Heart left ventricle (tissue), 16 donors: ENCODE data around the gene GTF2H4. TPM values are rescaled to one million over a fixed set of nuclear protein-coding genes. Genes with fewer than 3 reads are reported as not detected.
"Not testable (repeated sequence)": the region's sequence is repeated elsewhere in the genome, so short reads cannot be mapped to it uniquely, and the experiment has no call there.

Experiments
- ATAC-seq, 4 donors: fragments of 200-7000 bp; cut with Tn5 transposase; one replicate each; pipeline ENCODE4 v1.9.1; 2020 to 2022; ENCODE audit warnings: moderate library complexity in 4 of 4, mild to moderate bottlenecking in 3 of 4, moderate number of reproducible peaks in 1 of 4
- DNase-seq, 5 donors: peaks; one replicate each; pipeline ENCODE4 v3.0.0-alpha.2; 2020
- H3K27ac ChIP-seq, 12 donors: fragments of 200-600 bp; sonication (generic) in 4 of 12; one replicate each; pipeline versions ENCODE4 v1.5.0 to v1.8.0; 2016 to 2022; ENCODE audit warnings: mild to moderate bottlenecking in 2 of 12
- H3K27me3 ChIP-seq, 9 donors: fragments of 200-600 bp; sonication (generic) in 2 of 9; one replicate each; pipeline versions ENCODE4 v1.5.1 to v1.8.0; 2016 to 2022; ENCODE audit warnings: mild to moderate bottlenecking in 3 of 9
- H3K36me3 ChIP-seq, 9 donors: fragments of 200-600 bp; sonication (generic) in 2 of 9; one replicate each; pipeline versions ENCODE4 v1.5.0 to v1.8.0; 2018 to 2022; ENCODE audit warnings: mild to moderate bottlenecking in 2 of 9
- H3K4me1 ChIP-seq, 12 donors: fragments of 200-600 bp; sonication (generic) in 4 of 12; one replicate each; pipeline versions ENCODE4 v1.5.0 to v1.8.0; 2016 to 2022; ENCODE audit warnings: mild to moderate bottlenecking in 3 of 12
- H3K4me3 ChIP-seq, 12 donors: fragments of 200-600 bp; sonication (generic) in 4 of 12; one replicate each; pipeline versions ENCODE4 v1.5.0 to v1.8.0; 2017 to 2022; ENCODE audit warnings: mild to moderate bottlenecking in 9 of 12, moderate library complexity in 4 of 12
- H3K9me3 ChIP-seq, 12 donors: fragments of 200-600 bp; sonication (generic) in 4 of 12; one replicate each; pipeline versions ENCODE4 v1.5.0 to v1.8.0; 2016 to 2022; ENCODE audit warnings: mild to moderate bottlenecking in 1 of 12
- CTCF ChIP-seq, 12 donors: fragments of 200-600 bp; sonication (generic) in 4 of 12; IDR thresholded peaks; one replicate each; pipeline versions ENCODE4 v1.5.0 to v1.8.0; 2018 to 2022; ENCODE audit warnings: antibody characterized with exemption in 12 of 12, mild to moderate bottlenecking in 5 of 12
- POLR2A ChIP-seq, 2 donors: fragments of 450-650 bp; IDR thresholded peaks; one replicate each; pipeline ENCODE4 v1.6.1; 2017; ENCODE audit warnings: antibody characterized with exemption in 2 of 2, mild to moderate bottlenecking in 2 of 2, moderate library complexity in 2 of 2
- WGBS, 4 donors: extraction: QIAGEN DNeasy Blood & Tissue Kit in 2 of 4; methylation state at CpG; one replicate each; pipeline versions ENCODE4 v1.1.5 to v1.1.7; 2013 to 2018; 5-methylcytosine and 5-hydroxymethylcytosine counted together
- intact Hi-C, 10 donors: fragments of 100-400 bp; cut with DNase I; formaldehyde crosslinking; loops; one replicate each; pipeline versions ENCODE4 v1.11.1 to v1.14.2; 2022
- polyA plus RNA-seq, 2 donors: library from polyadenylated mRNA; stranded (reverse); fragments of 200-250 nt; gene quantifications; one replicate each; pipeline ENCODE4 v1.2.3, GENCODE V29; 2013
- total RNA-seq, 9 donors: library from RNA; depleted of rRNA in 2 of 9; stranded (reverse); fragments of >200 nt in 2 of 9; fragmentation: NEBNext Ultra II Directional in 3 of 9; extraction: Animal tissue kit (Norgen Biotek cat#: 25700) in 3 of 9; gene quantifications; one replicate each; pipeline versions ENCODE4 v1.1.0 to v1.2.4, GENCODE V29; 2016 to 2023
- donor health status: ischemic (EF 13 %, LVEDD 7.1; RV severe dilation, severe dysfunction).
- donor health status: healthy with polysubstance abuse.
- donor health status: DM: no; HTN: yes; CAD: no.
- donor health status: DM: no; HTN: no; CAD: no.
- donor health status: ischemic (EF 25% LVEDD 6.9; RV normal size, moderate dysfunction).
- donor health status: ischemic (EF 25% LVEDD 5.7; RV mildly dilated, moderate dysfunction).
- donor health status: healthy.
- donor health status: DM: yes; HTN: yes; CAD: no.
- donor health status: ischemic (EF 35%, LVEDD 5.7; RV mildly dilated, moderate dysfunction).
- donor health status: nonischemic (EF 11% LVEDD 7.7; RV severe dilation, severe dysfunction).
- donor health status: DM: yes; HTN: yes; CAD: no.
- donor health status: PGD.
- donor health status: ischemic (EF 29% LVEDD 5.4; RV normal size, mild dysfunction).
- donor health status: nonischemic (EF 23%, LVEDD 6.1; RV moderate dilation, normal function).

Gene GTF2H4
- total and polyA plus RNA-seq, 11 donors = 4.2 to 22.4 (median 14.7) TPM

DNA sequence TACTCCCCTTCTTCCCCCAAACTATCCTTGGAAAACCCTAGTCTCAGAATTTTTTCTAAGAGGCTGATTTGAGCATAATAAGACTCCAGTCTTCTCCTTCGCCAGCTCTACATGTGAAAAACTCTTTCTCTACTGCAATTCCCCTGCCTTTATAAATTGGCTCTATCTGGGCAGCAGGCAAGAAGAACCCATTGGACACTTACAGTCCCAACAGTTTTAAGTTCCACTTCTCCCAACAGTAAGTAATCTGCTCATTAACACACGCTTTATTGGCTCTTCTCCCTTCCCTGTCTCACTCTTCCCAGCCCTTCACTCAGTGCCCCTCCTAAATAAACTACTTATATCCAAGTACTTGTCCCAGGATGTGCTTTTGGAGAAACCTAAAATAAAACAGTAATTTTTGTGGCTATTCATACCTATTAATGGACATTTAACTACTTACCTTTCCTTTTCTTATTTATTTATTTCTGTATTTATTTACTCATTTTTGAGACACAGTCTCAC lies 34.8 kb upstream of the GTF2H4 start:
- Histone ChIP-seq H3K36me3 (no peaks in the 10 kb centered on the region), H3K9me3 (peaks cover 0 to 37% (median 14%) of the 10 kb centered on the region in 12 donors), H3K4me1 (peaks cover 0 to 21% (median 9%) of the 10 kb centered on the region in 12 donors), H3K27me3 (no peaks in the 10 kb centered on the region), H3K27ac (no peak overlapping the region), H3K4me3 (no peak overlapping the region)
- no peak for TF ChIP-seq POLR2A (IDR thresholded peaks at IDR 0.05)
- no peak for TF ChIP-seq CTCF (IDR thresholded peaks at IDR 0.05)
- no peak for DNase-seq
- 92 to 98% (median 95%) methylated on average over 2 of the region's 2 CpGs for WGBS, 4 donors
- no peak for ATAC-seq
- intact Hi-C loops = loop anchor here in 2 of 10 donors (10.0 kb wide), 1 partner anchor 198 kb away; the partner anchor contains the start of gene DHX16 (in 2 of the 2)

- H3K27ac ChIP-seq, ATAC-seq, DNase-seq, H3K36me3 ChIP-seq, H3K4me3 ChIP-seq, H3K27me3 ChIP-seq: not testable (repeated sequence)
- 96 to 100% (median 98%) methylated on average over 3 of the region's 3 CpGs for WGBS, 4 donors
- intact Hi-C loops = loop anchor here in 2 of 10 donors (10.0 kb wide), 1 partner anchor 199 kb away; the partner anchor contains the start of gene DHX16 (in 2 of the 2)
- peaks cover 0 to 32% (median 11%) of the 10 kb centered on the region in 12 donors for H3K9me3 ChIP-seq
- peaks cover 0 to 21% (median 9%) of the 10 kb centered on the region in 12 donors for H3K4me1 ChIP-seq
These were observed 34.2 kb upstream of the GTF2H4 start for GRCh38 chr6:30873795-30874194.

GRCh38 chr6:30875244-30876038 lies 32.6 kb upstream of the GTF2H4 start:
- Histone ChIP-seq H3K27ac (peak overlapping the region in 1 of 12 donors; percentile 85), H3K27me3 (no peaks in the 10 kb centered on the region), H3K4me1 (peaks cover 0 to 21% (median 9%) of the 10 kb centered on the region in 12 donors), H3K4me3 (no peak overlapping the region), H3K9me3 (peaks cover 0 to 17% (median 5%) of the 10 kb centered on the region in 12 donors), H3K36me3 (no peaks in the 10 kb centered on the region)
- intact Hi-C loops = loop anchor here in 9 of 10 donors (2.0 to 10.0 kb wide), 5 partner anchors 47 to 201 kb away; partner anchors contain the start of genes FLOT1 (in 7 of the 9), IER3 (in 7 of the 9) and DHX16 (in 2 of the 9)
- ATAC-seq (no peak), DNase-seq (no peak)
- 87 to 93% (median 91%) methylated on average over 18 of the region's 18 CpGs for WGBS, 4 donors
- TF ChIP-seq CTCF (IDR thresholded peaks at IDR 0.05) = no peak
- TF ChIP-seq POLR2A (IDR thresholded peaks at IDR 0.05) = no peak

DNA sequence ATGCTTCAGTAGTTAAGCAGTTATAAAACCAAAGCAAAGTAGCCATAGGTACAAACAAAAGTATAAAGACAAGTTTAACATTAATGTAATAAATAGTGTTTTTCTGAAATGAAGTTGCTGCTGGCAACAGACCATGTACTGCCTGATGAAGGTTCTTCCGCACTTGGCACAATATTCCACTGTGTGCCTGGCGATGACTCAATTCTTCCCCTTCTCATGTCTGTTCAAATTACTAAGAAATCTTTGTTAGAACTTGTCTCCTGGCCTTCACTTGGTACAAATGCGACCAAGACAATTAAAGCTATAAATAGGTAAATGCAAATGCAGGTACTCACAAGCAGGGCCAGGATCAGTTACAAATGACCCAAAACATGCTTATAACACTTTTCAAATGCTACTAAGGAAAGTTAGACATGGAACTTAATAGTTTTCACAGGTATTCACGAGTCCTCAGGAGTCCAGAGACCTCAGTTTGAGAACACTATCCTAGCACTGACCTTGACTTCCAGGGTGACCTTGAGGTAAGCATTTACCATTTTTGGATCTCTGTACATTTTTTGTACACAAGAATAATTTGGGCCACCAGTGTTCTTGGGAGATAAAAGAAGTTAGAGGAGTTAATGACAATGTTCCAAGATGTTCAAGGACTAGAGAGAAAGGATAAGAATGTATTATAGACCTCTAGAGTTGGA lies 31.8 kb upstream of the GTF2H4 start:
- DNase-seq (no peak), ATAC-seq (no peak)
- H3K27me3 ChIP-seq = no peaks in the 10 kb centered on the region
- H3K36me3 ChIP-seq = no peaks in the 10 kb centered on the region
- intact Hi-C loops = loop anchor here in 9 of 10 donors (2.0 to 10.0 kb wide), 5 partner anchors 47 to 201 kb away; partner anchors contain the start of genes FLOT1 (in 7 of the 9), IER3 (in 7 of the 9) and DHX16 (in 2 of the 9)
- 61 to 76% (median 73%) methylated on average over 4 of the region's 4 CpGs for WGBS, 4 donors
- H3K4me3 ChIP-seq = no peak overlapping the region
- peaks cover 0 to 10% (median 4%) of the 10 kb centered on the region in 12 donors for H3K9me3 ChIP-seq
- H3K27ac ChIP-seq = peak overlapping the region in 3 of 12 donors; percentile 6 to 85 (median 84)
- TF ChIP-seq CTCF (IDR thresholded peaks at IDR 0.05) (no peak), POLR2A (IDR thresholded peaks at IDR 0.05) (no peak)
- peaks cover 0 to 21% (median 9%) of the 10 kb centered on the region in 12 donors for H3K4me1 ChIP-seq
